Measurements from ENCODE around the gene UBE2Z. TPM values are rescaled to one million over a fixed set of nuclear protein-coding genes. Genes with fewer than 3 reads are reported as not detected.

UBE2Z gene
- total RNA-seq, 1 experiment from 2014 or later: 223 TPM

DNA sequence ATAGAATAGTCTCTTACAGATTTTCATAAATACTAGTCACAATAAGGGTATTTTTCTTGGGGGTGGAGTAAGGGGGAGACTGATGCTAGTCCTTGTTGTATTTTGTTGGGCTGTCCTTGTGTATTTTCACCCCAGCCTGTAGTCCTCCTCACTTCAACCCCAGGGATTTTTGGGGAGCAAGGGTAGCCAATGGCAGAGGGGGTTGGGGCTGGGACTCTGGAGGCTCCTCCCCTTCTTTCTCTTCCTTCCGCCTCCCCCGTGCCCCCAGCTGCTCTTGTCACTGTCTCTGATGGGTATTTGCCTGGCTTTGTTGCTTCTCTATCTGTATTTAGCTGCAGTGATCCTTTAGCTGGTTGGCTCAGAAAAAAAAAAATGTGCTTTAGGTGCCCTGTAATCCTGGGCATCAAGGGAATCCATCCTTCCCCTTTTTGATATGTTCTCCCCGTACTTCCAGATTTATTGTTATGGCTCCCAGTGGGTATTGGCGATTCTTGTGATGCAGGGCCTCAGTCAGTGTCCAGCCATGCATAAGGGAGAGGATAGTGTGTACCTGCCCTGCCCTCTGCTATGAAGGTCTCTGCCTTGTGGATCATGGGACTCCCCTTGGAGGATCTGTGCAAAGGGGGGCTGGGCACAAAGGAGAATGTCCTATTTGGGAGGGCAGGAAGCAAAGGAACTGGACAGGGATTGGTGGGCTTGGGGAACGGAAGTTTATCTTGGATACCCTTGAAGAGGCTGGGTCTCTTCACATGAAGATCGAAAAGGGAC, 20.0 kb downstream of the UBE2Z start:
- DNase-seq (ENCODE audit: low read depth, low spot score) (no peak), ATAC-seq (no peak)
- TF ChIP-seq, protein P1, sequence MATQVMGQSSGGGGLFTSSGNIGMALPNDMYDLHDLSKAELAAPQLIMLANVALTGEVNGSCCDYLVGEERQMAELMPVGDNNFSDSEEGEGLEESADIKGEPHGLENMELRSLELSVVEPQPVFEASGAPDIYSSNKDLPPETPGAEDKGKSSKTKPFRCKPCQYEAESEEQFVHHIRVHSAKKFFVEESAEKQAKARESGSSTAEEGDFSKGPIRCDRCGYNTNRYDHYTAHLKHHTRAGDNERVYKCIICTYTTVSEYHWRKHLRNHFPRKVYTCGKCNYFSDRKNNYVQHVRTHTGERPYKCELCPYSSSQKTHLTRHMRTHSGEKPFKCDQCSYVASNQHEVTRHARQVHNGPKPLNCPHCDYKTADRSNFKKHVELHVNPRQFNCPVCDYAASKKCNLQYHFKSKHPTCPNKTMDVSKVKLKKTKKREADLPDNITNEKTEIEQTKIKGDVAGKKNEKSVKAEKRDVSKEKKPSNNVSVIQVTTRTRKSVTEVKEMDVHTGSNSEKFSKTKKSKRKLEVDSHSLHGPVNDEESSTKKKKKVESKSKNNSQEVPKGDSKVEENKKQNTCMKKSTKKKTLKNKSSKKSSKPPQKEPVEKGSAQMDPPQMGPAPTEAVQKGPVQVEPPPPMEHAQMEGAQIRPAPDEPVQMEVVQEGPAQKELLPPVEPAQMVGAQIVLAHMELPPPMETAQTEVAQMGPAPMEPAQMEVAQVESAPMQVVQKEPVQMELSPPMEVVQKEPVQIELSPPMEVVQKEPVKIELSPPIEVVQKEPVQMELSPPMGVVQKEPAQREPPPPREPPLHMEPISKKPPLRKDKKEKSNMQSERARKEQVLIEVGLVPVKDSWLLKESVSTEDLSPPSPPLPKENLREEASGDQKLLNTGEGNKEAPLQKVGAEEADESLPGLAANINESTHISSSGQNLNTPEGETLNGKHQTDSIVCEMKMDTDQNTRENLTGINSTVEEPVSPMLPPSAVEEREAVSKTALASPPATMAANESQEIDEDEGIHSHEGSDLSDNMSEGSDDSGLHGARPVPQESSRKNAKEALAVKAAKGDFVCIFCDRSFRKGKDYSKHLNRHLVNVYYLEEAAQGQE (IDR thresholded peaks at IDR 0.05; ENCODE audit: insufficient read depth in 1 of 2, low read depth in 2 of 2, low read length in 1 of 2): no peak
- peak; percentile 16; the same call in 1 of the 2 replicates for TF ChIP-seq POLR2AphosphoS5 (IDR thresholded peaks at IDR 0.05; ENCODE audit: low read depth, low read length)
- TSS peak; percentile 29 for BruUV-seq (replicated peaks)
- H3K27me3 ChIP-seq (ENCODE audit: control insufficient read depth, insufficient read depth, low read length): no peaks in the 10 kb centered on the region
- CTCF ChIA-PET: interaction anchor here (1.0 kb wide), 1 partner anchor 104 kb away, joined by 3 read pairs; no protein-coding TSS in a partner anchor
- in situ Hi-C loops (cut with HindIII; ENCODE audit: low pct_unique_long_range_greater_than_20kb, low sequenced_read_pairs) (no loop called here), intact Hi-C loops (cut with micrococcal nuclease; ENCODE audit: unreplicated experiment) (no loop called here)
- H3K4me1 ChIP-seq (ENCODE audit: control insufficient read depth, insufficient read depth, low read length): peaks cover 9% of the 10 kb centered on the region
- no peak overlapping the region for H3K4me3 ChIP-seq (ENCODE audit: low read depth in 2 of 2, low read length in 2 of 2)
- POLR2A ChIA-PET: interaction anchor here (0.5 kb wide), 1 partner anchor 61 kb away, joined by 5 read pairs; no protein-coding TSS in a partner anchor
- H3K27ac ChIP-seq (ENCODE audit: low read length): no peak overlapping the region
- H3K36me3 ChIP-seq (ENCODE audit: control insufficient read depth, insufficient read depth, low read length): peaks cover 57% of the 10 kb centered on the region
- H3K9me3 ChIP-seq (ENCODE audit: control insufficient read depth, insufficient read depth, low read depth, low read length): no peaks in the 10 kb centered on the region

DNA sequence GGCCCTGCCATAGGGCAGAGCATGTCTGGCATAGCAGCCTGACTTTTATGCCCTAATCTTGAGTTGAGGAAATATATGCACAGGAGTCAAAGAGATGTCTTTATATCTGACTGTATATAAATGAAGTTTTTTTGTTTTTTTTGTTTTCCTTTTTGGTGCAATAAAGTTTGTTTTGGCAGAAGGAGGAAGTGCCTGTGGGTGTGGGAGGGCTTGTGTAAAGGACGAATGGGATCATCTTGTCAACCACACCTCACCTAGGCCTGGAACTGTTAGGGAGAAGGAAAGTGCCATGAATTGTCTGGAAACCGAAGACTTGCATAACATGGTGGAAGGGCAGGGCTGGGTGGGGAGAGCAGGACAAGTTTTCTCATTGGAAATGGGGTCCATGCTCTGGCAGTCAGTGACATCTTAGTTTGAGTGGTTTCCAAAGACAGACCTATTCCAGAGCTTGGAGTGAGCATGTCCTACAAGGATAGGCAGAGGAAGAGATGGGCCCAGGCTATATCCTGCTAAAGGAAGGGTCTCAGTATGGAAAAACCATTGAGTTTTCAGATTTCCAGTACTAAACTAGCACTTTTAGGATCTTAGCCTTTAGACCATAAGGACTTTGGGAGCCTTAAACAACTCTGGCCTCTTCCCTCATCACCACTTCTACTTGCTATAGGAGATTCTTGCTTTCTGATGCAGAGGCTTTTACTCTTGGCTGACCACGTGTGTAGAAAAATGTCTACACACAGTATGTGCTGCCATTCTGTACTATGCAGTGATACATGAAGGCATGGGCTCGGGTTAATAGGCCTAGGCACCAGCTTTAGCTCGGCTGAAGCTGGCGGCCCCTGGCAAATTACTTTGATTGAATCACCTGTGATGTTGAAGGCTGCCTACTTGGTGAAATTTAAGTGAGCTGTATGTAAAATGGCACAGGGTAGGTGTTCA, 20.9 kb downstream of the UBE2Z start:
- CTCF ChIA-PET: interaction anchor here (2.2 kb wide), 1 partner anchor 103 kb away, joined by 12 read pairs; no protein-coding TSS in a partner anchor
- peaks cover 9% of the 10 kb centered on the region for H3K4me1 ChIP-seq (ENCODE audit: control insufficient read depth, insufficient read depth, low read length)
- in situ Hi-C loops (cut with HindIII; ENCODE audit: low pct_unique_long_range_greater_than_20kb, low sequenced_read_pairs) (no loop called here), intact Hi-C loops (cut with micrococcal nuclease; ENCODE audit: unreplicated experiment) (no loop called here)
- peak; percentile 69; the same call in 1 of the 2 replicates for TF ChIP-seq POLR2AphosphoS5 (IDR thresholded peaks at IDR 0.05; ENCODE audit: low read depth, low read length)
- no peak for TF ChIP-seq SIN3A (IDR thresholded peaks at IDR 0.05; ENCODE audit: borderline replicate concordance, insufficient read depth, low read depth, low read length)
- DNase-seq (ENCODE audit: low read depth, low spot score) (no peak), ATAC-seq (peak; percentile 23)
- peaks cover 57% of the 10 kb centered on the region for H3K36me3 ChIP-seq (ENCODE audit: control insufficient read depth, insufficient read depth, low read length)
- POLR2A ChIA-PET: interaction anchor here (0.6 kb wide), 1 partner anchor 11 kb away, joined by 12 read pairs; no protein-coding TSS in a partner anchor
- H3K4me3 ChIP-seq (ENCODE audit: low read depth in 2 of 2, low read length in 2 of 2): no peak overlapping the region
- H3K9me3 ChIP-seq (ENCODE audit: control insufficient read depth, insufficient read depth, low read depth, low read length): no peaks in the 10 kb centered on the region
- no peaks in the 10 kb centered on the region for H3K27me3 ChIP-seq (ENCODE audit: control insufficient read depth, insufficient read depth, low read length)
- no TSS peak for BruUV-seq (replicated peaks)
- H3K27ac ChIP-seq (ENCODE audit: low read length): peak overlapping the region; percentile 18; the same call in 1 of the 2 replicates

DNA sequence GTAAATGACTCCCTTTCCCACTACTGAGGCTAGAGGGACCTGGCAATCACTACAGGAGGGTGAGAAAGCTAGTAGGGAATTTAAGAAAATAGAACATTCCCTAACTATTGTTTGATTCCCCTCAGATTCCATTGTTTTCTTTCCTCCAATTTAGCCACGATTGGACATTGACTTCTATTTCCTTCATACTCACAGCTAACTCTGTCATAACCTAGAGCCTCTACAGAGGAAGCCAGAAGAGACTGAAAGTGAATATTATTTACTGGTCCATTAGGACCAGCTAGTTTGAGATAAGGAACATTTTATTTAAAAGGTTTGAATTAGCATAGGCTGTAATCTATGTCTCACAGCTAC, 21.6 kb downstream of the UBE2Z start:
- in situ Hi-C loops (cut with HindIII; ENCODE audit: low pct_unique_long_range_greater_than_20kb, low sequenced_read_pairs) (no loop called here), intact Hi-C loops (cut with micrococcal nuclease; ENCODE audit: unreplicated experiment) (loop anchor here (5.0 kb wide), 1 partner anchor 103 kb away; no protein-coding TSS in a partner anchor)
- TF ChIP-seq, protein P2, sequence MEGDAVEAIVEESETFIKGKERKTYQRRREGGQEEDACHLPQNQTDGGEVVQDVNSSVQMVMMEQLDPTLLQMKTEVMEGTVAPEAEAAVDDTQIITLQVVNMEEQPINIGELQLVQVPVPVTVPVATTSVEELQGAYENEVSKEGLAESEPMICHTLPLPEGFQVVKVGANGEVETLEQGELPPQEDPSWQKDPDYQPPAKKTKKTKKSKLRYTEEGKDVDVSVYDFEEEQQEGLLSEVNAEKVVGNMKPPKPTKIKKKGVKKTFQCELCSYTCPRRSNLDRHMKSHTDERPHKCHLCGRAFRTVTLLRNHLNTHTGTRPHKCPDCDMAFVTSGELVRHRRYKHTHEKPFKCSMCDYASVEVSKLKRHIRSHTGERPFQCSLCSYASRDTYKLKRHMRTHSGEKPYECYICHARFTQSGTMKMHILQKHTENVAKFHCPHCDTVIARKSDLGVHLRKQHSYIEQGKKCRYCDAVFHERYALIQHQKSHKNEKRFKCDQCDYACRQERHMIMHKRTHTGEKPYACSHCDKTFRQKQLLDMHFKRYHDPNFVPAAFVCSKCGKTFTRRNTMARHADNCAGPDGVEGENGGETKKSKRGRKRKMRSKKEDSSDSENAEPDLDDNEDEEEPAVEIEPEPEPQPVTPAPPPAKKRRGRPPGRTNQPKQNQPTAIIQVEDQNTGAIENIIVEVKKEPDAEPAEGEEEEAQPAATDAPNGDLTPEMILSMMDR (IDR thresholded peaks at IDR 0.05): no peak
- peak; percentile 39; the same call in 1 of the 2 replicates for TF ChIP-seq POLR2AphosphoS5 (IDR thresholded peaks at IDR 0.05; ENCODE audit: low read depth, low read length)
- no peak for TF ChIP-seq SIN3A (IDR thresholded peaks at IDR 0.05; ENCODE audit: borderline replicate concordance, insufficient read depth, low read depth, low read length)
- TF ChIP-seq TCF7L2 (IDR thresholded peaks at IDR 0.05; ENCODE audit: low read depth, low read length): no peak
- TF ChIP-seq, protein P1 (IDR thresholded peaks at IDR 0.05; ENCODE audit: insufficient read depth in 1 of 2, low read depth in 2 of 2, low read length in 1 of 2): 0 out of 4 replicates have a peak, but pooled peaks of 1 of the 2 experiments have one; percentile 37
- H3K4me3 ChIP-seq (ENCODE audit: low read depth in 2 of 2, low read length in 2 of 2): no peak overlapping the region
- POLR2A ChIA-PET: interaction anchor here (0.6 kb wide), 1 partner anchor 10 kb away, joined by 12 read pairs; no protein-coding TSS in a partner anchor
- no peaks in the 10 kb centered on the region for H3K27me3 ChIP-seq (ENCODE audit: control insufficient read depth, insufficient read depth, low read length)
- BruUV-seq (replicated peaks): no TSS peak
- CTCF ChIA-PET: interaction anchor here (1.0 to 2.2 kb wide), 2 partner anchors 45 to 103 kb away, joined by 4 to 12 read pairs; no protein-coding TSS in a partner anchor
- peak overlapping the region; percentile 18; the same call in 1 of the 2 replicates for H3K27ac ChIP-seq (ENCODE audit: low read length)
- ATAC-seq (peak; percentile 1), DNase-seq (ENCODE audit: low read depth, low spot score) (no peak)
- no peaks in the 10 kb centered on the region for H3K9me3 ChIP-seq (ENCODE audit: control insufficient read depth, insufficient read depth, low read depth, low read length)
- H3K36me3 ChIP-seq (ENCODE audit: control insufficient read depth, insufficient read depth, low read length): peaks cover 57% of the 10 kb centered on the region
- H3K4me1 ChIP-seq (ENCODE audit: control insufficient read depth, insufficient read depth, low read length): peaks cover 9% of the 10 kb centered on the region
